NOMO-1 (cell line): ENCODE results near the gene FAM13A.
"Not testable (repeated sequence)": the region's sequence is repeated elsewhere in the genome, so short reads cannot be mapped to it uniquely, and the experiment has no call there.

ENCODE experiments used
- DNase-seq, 2 experiments: peaks; one replicate each; lab custom pipeline; 2025; ENCODE audit not compliant: unreplicated experiment in 2 of 2; lab: John Stamatoyannopoulos, UW

Gene FAM13A

DNA sequence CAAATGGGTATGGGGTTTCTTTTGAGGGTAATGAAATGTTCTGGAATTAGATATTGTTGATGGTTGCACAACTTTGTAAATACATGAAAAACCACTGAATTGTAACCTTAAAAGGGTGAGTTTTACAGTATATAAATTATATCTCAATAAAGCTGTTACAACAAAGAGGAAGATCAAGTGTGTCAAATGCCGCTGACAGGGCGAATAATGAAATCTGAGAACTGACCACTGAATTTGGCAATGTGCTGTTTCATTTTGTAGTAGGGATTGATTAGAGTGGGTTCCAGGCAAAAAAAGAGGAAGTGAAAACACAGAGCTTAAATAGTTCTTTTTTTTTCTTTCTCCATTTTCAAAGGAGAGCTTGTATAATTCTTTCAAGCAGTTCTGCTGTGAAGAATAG lies 198.2 kb downstream of the FAM13A start:
- DNase-seq: peak; percentile 94 to 99

DNA sequence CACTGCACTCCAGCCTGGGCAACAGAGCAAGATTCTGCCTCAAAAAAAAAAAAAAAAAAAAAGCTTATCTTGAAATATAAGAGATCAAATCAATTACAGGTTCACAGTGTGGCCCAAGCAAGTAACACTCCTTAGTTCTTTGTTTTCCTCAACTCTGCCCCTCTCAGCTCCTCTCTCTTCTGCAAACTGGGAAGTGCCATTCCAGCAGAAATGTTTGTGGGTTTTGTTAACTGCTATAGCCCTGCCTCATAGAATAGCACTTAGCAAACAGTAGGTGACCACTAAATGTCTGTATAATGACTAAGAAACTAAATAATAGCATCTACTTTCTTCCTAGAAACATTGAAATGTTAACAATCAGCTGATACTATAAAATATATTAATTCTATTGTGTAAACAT lies 199.4 kb downstream of the FAM13A start:
- no peak for DNase-seq

DNA sequence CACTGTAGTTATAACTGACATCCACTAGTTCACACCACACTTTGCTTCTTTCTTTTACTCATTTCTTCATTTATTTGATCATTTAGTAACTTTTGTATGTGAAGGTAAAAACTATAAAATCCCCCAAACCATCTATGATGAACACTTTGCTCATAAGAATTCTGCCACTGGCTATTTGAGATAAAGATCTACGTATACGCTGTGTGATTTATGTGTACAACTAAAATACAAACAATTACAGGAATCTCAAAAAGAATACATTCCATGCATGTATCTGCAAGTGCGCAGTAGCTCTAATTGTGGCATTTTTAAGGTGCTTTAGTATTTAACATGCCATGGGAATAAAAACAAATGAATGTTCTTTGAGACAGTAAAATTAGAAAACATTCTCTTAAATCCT lies 202.5 kb downstream of the FAM13A start:
- DNase-seq: no peak

DNA sequence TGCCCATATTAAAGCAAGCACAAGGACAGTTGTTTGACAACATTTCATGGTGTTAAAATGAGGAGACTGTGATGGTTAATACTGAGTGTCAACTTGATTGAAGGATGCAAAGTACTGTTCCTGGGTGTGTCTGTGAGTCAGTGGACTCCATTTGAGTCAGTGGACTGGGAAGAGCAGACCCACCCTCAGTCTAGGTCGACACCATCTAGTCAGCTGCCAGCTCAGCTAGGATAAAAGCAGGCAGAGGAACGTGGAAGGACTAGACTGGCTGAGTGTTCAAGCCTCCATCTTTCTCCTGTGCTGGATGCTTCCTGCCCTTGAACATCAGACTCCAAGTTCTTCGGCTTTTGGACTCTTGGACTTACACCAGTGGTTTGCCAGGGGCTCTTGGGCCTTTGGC lies 203.4 kb downstream of the FAM13A start:
- DNase-seq: not testable (repeated sequence)

DNA sequence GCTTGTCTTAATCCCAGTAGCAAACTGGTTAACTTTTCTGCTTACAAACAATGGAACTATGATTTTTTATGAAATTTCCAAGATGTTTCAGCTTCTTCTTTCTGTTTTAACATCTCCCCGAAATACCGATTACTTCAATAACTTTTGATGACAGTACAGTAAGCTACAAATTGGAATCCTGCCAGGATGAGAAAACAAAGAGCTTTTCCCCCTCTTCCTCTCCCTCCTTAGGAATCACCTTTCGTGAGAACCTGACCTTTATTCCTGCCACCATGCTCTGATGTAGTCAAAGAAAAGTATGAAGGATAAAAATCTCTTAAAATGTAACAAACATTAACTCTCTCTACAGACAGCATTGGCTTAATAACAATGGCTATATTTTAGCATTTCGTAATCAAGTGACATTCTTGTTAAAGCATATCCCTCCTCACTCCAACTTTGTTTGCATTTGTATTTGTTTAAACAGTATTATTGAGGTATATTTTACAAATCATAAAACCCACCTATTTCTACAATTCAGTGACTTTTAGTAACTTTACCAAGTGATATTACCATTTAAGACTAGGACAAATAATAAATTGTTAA lies 210.7 kb downstream of the FAM13A start:
- DNase-seq: no peak

DNA sequence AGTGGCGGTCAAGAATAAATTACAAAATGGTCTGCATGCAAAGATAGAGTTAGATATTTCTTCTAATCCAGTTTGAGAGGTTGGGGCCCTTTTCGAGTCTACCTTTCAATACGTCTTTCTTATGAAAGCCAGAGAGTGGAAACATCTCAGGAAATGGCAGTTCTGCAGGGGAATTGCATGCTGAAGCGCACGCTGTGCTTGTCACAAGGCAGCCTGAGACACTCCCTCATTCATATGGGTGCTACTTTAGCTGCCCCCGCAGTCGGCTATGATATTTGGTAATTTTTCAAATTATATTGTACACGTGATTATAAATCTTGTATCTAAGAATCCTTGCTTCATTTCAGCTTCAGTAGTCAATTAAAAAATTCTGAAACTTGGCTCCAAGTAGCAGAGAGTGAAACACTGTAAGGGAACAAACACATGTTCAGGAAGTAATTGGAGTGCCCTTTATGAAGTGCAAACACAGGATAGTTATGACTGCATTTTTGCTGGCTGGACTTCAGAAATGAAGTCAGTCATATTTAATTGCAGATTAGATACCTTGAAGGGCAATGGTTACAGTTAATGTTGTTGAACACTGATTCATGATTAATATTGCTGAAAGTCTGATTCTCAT lies 213.8 kb downstream of the FAM13A start:
- no peak for DNase-seq

DNA sequence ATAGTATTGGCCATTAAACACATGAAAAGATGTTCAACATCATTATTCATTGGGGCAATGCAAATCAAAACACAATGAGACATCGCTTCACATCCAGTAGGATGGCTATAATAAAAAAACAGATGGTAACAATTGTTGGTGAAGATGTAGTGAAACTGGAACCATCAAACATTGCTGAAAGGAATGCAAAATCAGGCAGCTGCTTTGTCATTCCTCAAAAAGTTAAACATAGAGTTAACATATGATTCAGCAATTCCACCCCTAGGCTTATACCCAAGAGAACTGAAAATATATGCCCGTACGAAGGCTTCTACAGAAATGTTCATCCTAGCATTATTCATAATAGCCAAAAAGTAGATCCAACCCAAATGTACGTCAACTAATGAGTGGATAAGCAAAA lies 215.3 kb downstream of the FAM13A start:
- DNase-seq: no peak

DNA sequence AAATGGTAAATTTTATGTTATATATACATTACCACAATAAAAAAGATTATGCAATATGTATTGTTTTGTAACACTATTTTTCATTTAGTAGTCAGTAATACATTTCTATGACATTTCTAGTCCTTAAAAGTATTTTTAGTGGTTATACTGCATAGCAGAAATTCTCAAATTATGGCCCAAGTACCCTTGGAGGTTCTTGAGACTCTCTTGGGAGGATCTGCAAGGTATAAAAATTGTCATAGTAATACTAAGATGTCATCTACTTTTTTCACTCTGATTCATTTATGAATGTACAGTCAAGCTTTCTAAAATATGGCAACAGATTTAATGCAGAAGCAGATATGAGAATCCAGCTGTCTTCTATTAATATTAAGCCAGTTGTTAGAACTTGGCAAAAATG lies 220.8 kb downstream of the FAM13A start:
- DNase-seq: no peak

DNA sequence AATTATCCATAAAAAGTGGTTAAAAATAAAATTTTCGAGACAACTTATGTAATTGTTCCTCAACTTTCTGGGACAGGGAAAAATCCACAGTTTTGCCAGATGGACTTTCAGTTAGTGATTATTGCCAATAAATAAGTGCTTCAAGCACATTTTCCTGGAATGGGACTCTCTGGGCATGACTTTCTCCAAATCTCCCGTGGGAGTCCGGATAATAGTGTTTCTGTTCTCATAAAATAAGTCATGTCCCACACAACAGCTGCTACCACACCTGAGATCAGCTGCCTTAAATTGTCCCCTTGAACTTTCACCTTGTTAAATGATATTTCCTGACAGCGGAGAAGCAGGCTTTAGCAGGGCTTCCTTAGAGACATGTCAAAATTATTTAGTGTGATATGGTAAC lies 226.0 kb downstream of the FAM13A start:
- no peak for DNase-seq

DNA sequence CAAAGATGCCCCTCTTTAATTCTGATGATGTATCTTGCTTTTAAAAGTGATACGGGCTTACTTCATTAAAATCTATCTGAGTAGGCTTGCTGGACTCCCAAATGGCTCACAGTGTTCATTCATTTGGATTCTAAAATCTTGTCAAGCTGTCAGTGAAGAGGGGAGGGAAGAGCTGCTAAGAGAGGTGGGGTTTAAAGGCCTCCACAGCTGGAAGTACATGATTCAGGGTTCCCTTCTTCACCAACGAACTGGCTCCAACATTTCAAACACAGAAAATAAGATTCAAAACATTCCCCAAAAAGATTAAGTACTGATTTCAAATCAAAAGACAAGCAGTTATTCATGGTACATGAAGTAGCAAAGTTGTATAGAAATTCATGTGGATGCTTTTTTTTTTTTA lies 226.4 kb downstream of the FAM13A start:
- DNase-seq: no peak

DNA sequence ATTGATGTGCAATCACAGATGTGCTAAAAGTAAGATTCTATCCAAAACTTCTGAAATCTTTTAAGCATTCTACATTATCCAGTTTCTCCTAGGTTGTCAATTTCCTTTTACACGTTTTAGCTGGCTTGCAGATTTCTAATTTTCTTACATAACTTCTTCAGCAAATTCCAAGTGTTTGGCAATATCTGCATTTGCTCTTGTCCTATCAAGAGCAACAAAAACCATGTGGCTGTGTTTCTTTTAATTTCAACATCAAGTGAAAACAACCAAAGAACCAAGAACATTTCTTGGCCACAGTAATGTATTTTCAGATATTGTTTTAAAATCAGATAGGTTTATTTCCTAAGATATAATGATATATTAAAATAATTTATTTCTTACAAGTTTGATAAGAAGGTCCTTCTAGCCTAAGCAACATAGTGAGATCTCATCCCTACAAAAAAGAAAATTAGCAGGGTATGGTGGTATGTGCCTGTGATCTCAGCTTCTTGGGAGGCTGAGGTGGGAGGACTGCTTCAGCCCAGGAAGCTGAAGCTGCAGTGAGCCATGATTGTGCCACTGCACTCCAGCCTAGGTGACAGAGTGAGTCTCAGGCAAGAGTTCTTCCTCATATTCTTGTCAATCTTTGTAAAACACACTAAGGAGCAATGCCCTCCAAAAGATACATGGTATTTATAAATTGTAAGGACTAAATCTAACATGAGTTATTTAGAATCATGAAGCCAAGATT lies 228.0 kb downstream of the FAM13A start:
- DNase-seq: no peak

DNA sequence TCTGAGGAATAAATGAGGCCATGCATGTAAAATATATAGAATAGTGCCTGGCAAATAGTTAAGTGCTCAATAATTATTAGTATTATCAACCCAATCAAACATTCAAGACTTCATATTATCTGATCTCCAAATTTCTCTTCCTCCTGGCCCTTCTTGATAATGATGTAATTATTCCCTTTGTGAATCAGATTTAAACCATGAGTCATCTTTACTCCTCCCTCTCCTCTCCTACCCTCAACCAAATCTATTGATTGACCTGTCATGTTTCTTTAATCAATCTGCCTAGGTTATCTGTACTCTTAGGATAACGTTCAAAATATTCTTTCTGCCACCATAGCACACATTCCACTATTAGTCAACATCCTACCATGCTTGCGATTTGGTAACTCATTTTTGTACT lies 229.5 kb downstream of the FAM13A start:
- no peak for DNase-seq

DNA sequence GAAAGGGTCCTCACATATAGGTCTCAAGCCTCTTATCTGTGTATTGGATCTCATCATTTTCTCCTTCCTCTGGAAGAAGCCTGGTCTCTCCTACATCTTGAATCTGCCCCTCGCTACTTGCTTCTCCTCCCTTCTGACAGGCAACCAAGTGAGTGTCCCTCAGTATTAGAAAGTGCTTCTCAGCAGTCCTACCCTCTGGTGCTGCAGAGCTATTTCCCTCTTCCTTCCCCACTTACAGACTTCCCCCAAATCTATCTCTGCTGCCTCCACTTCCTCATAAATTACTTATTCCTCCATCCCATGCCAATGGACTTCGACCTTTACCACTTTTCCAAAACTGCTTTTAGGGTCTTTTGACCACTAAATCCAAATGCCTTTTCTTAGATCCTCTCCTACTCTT lies 230.2 kb downstream of the FAM13A start:
- no peak for DNase-seq

DNA sequence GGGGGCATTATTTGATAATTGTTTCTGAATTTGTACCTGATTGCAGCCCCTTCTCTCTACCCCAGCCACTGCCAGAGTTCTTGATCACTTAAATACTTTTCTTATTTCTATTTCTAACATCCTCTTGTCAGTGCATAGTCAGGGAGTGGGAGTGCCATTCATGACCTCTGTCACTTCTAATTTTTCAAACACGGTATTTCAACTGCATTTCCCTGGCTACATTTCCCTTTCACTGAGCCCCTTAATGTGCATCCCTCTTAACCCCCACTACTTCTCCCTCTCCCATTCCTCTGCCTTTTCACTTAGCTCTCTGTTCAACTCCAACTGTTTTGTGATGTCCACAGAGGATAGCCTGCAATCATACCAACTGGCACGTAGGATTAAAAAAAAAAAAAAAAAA lies 231.1 kb downstream of the FAM13A start:
- no peak for DNase-seq

DNA sequence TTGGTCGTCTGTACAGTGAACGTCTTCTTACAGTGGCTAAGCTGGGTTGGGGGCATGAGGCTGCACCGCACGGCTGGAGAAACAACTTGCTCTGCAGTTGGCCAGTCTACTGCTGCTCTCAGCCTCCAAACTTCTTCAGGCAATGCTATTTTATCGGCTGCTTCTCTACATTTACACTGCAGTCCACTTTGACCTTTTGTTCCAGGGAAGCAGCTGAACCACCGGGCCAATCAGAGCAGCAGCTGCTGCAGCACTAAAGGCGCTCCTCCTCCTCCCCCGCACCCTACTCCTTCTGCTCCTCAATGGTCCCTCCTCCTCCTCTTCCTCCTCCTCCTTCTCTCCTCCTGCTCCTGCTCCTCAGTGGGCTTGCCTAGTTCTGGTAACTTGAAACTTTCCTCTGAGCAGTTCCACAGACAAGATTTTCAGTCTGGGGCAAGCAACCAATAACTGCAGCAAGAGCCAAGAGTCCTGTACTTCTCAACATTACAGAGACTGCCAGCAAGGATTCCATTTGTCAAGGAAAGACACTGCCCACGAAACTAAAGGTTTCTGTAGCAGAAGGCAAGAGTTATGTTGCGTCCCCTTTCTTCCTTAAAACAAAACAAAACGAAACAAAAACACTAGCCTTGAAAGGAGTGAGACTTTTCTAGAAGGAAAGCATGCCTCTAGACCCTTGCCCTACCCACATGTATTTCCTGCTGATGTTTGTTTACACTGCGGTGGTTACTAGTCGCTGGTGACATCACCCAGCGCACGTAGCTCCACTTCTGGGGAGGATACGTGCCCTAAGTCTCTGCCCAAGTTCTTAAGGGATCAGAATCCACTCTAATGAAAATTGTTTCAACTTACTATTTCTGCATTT lies 233.7 kb downstream of the FAM13A start:
- peak; percentile 36 to 86 for DNase-seq

DNA sequence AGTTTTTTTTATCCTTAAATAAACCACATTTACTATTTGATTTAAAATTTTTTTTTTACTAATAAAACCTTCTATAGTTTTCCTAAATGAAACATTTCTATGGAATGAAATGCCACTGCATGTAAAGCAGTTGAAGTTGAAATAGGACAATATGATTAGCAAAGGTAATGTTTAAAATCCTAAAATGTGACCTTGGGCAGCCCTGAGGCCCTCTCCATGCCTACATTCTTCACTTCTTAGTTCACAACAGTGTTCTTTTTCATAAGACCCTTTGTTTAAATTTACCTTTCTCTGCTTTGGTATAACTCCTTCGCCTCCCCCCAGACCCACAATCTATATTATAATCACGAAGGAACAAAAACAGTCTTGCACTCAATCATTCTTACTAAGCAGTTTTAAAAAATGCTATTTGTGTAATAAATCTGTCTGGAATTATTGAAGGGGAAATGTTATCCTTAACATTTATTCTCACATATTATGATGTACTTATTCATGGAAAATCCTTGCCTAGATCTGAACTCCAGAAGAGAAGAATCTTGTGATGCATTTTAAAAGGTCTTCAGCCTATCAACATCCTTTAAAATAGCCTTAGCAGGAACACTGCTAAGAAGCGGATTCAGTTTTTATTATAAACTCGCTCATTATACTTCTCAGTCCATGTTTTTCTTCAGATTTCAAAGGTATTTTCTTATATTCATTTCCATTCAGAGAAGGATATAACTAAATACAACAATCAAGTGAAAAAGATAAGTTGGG lies 234.8 kb downstream of the FAM13A start:
- DNase-seq: no peak

DNA sequence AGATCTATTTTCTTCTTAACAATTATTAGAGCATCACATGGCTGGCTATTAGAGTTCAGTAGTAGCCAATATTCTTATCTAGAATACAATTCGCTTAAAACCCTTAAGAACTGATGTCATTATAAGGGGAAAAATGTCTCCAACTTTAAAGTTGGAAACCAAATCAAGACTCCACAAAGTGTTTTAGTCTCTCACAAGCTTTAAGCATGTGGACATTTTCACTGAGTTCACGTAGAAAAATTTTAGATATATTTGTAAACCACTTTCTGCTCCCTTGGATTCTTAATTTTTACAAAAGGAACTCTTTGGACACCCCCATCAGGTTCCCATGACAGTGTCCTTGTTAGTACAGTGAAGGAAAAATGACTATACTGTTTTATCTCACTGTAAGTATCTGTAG lies 235.5 kb downstream of the FAM13A start:
- no peak for DNase-seq

DNA sequence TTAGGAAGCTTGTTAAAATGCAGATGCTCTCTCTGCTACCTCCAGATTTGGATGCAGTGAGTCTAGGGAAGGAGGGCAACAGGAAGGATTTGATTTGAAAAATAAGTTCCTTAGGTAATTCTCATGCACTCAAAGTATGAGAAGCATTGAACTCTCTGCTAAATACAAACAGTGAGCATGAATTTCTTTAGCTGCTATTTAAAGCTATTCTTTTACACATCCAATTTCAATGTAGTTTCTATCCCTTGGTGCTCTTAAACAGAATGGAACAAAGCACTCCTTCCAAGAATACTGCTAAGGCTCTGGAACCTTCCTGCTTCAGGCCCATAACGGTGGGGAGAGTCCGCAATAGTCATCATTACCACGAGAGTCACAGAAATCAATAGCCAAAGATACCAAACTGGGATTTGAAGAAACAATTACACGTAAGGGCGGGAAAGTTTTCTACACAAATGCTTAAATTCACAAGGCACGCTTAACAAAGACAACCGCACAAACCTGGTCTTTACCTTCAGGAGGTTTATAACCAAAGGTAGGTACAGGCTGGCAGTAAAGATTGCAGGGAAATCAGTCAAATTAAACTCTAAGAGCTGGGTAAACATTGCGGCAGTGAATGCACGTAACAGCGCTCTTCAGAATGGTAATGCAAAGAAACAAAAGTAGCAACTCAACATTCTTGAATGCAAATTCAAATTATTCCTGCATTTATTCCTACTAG lies 236.1 kb downstream of the FAM13A start:
- DNase-seq: no peak

DNA sequence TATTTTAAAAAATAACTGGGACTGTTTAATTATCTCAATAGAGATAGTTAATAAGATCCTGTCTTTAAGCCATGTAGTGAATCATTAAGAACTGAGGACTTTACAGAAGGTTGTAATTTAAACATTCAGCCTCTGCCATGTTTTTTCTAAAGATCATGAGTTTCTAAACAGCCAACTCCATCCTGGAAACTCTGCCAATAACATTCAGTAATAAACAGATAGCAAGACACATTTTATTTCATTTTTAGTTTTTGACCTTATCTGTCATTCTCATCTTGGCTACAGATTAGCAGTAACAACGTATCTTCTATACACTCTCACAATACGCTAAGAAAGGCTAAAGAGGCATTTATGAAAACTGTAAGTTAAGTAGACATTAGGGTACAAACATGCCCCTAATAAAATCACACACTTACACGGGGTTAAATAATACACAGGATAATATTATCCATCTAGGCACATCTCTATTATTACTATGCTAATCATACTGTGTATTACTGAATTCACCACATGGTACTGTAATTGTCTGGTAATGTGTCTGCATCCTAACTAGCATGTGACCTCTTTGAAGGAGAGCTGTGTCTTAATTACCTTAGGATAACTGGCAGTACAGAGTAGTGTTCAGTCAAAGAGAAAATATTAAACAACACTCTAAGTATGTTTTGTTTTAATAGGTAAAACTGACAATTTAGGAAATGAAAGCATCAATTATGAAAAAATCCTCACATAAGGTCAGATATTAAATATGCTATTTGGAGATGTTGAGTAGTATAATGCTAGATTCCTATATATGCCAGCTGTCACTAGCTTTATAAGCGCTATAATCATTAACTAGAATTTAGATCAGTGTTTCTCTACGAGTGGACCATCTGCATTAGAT lies 236.9 kb downstream of the FAM13A start:
- no peak for DNase-seq
